ENCODE results near the gene NUDT21. TPM values are rescaled to one million over a fixed set of nuclear protein-coding genes. Genes with fewer than 3 reads are reported as not detected.

NUDT21 gene
- total and polyA plus RNA-seq, 8 donors = 80.8 to 136 (median 120) TPM

DNA sequence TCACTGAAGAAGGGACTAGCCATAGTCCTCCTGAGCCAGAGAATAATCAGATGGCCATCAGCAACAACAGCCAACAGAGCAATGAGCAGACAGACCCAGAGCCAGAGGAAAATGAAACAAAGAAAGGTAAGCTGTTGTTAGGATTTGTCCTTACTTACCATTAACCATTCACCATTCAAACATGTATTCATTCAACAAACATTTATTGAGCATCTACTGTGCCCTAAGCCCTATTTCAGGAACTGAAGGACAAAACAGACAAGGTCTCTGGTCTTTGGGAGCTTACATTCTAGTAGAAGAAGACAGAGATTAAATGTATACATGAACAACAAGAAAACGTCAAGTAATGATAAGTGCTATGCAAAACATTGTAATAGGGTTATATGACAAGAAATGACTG is 19.5 kb upstream of the NUDT21 start:
- peaks cover 0 to 100% of the 10 kb centered on the region in 2 donors for H3K36me3 ChIP-seq
- H3K9me3 ChIP-seq = no peaks in the 10 kb centered on the region
- H3K27ac ChIP-seq = no peak overlapping the region
- no peaks in the 10 kb centered on the region for H3K4me1 ChIP-seq
- ATAC-seq (no peak), DNase-seq (no peak)
- no peak overlapping the region for H3K4me3 ChIP-seq
- TF ChIP-seq, protein P1, sequence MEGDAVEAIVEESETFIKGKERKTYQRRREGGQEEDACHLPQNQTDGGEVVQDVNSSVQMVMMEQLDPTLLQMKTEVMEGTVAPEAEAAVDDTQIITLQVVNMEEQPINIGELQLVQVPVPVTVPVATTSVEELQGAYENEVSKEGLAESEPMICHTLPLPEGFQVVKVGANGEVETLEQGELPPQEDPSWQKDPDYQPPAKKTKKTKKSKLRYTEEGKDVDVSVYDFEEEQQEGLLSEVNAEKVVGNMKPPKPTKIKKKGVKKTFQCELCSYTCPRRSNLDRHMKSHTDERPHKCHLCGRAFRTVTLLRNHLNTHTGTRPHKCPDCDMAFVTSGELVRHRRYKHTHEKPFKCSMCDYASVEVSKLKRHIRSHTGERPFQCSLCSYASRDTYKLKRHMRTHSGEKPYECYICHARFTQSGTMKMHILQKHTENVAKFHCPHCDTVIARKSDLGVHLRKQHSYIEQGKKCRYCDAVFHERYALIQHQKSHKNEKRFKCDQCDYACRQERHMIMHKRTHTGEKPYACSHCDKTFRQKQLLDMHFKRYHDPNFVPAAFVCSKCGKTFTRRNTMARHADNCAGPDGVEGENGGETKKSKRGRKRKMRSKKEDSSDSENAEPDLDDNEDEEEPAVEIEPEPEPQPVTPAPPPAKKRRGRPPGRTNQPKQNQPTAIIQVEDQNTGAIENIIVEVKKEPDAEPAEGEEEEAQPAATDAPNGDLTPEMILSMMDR (IDR thresholded peaks at IDR 0.05) = no peak
- H3K27me3 ChIP-seq = no peaks in the 10 kb centered on the region
- intact Hi-C loops (cut with DNase I) = no loop called here

DNA sequence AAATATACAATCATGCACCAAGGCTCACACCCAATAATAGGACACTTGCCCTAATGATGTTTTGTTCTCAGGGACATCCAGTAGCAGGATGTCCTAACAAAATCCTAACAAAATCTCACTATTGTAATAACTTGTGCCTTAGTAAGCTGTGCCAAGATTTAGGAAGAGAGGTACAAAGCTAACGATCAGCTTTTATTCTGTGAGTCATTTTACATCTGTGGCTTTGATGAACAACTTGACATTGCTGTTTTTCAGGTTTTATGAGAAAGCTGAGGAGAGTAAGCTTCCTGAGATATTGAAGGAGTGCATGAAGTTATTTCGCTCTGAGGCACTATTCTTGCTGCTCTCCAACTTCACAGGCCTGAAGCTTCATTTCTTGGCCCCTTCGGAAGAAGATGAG is 19.1 kb upstream of the NUDT21 start:
- Histone ChIP-seq H3K9me3 (no peaks in the 10 kb centered on the region), H3K4me1 (no peaks in the 10 kb centered on the region), H3K27ac (no peak overlapping the region), H3K27me3 (no peaks in the 10 kb centered on the region), H3K4me3 (no peak overlapping the region), H3K36me3 (peaks cover 0 to 100% of the 10 kb centered on the region in 2 donors)
- ATAC-seq (no peak), DNase-seq (no peak)
- TF ChIP-seq, protein P1 (IDR thresholded peaks at IDR 0.05) = no peak
- intact Hi-C loops (cut with DNase I) = no loop called here

DNA sequence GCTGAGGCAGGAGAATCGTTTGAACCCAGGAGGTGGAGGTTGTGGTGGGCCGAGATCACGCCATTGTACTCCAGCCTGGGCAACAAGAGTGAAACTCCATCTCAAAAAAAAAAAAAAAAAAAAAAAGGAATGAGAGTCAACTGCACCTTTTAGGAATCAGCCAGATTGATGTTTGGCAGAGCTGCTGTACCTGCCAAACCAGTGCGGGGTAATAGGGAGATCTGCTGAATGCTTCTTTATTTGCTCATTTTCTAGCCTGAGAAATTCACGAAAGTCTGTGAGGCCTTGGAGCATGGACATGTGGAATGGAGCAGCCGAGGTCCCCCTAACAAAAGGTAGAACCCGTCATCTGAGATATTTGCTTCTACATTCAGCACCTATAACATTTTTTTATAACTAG is 18.6 kb upstream of the NUDT21 start:
- no peak overlapping the region for H3K27ac ChIP-seq
- no peaks in the 10 kb centered on the region for H3K9me3 ChIP-seq
- peaks cover 0 to 100% of the 10 kb centered on the region in 2 donors for H3K36me3 ChIP-seq
- H3K4me1 ChIP-seq = no peaks in the 10 kb centered on the region
- no peak overlapping the region for H3K4me3 ChIP-seq
- ATAC-seq (no peak), DNase-seq (no peak)
- no peaks in the 10 kb centered on the region for H3K27me3 ChIP-seq
- TF ChIP-seq, protein P1 (IDR thresholded peaks at IDR 0.05) = no peak
- intact Hi-C loops (cut with DNase I) = no loop called here

DNA sequence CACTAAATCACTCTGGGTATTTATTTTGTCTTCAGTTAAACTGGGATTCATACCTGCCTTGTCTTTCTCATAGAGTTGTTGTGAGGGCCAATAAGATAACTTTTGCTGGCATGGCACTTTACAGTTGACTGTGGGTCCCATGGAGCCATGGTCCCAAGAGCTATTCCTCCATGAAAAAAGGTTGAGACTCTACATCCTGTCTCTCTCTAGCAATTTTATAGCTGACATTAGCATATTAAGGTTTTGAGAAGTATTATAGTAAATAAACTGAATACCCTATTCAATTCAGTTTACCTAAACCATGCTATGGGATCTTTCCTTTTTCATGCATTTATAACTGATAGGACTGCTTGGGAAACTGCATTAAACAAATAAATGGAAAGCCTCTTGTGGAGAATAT is 17.7 kb upstream of the NUDT21 start:
- DNase-seq (no peak), ATAC-seq (no peak)
- Histone ChIP-seq H3K4me1 (no peaks in the 10 kb centered on the region), H3K27ac (no peak overlapping the region), H3K36me3 (peaks cover 0 to 100% of the 10 kb centered on the region in 2 donors), H3K9me3 (no peaks in the 10 kb centered on the region), H3K27me3 (no peaks in the 10 kb centered on the region), H3K4me3 (no peak overlapping the region)
- intact Hi-C loops (cut with DNase I) = no loop called here
- TF ChIP-seq, protein P1 (IDR thresholded peaks at IDR 0.05) = no peak

DNA sequence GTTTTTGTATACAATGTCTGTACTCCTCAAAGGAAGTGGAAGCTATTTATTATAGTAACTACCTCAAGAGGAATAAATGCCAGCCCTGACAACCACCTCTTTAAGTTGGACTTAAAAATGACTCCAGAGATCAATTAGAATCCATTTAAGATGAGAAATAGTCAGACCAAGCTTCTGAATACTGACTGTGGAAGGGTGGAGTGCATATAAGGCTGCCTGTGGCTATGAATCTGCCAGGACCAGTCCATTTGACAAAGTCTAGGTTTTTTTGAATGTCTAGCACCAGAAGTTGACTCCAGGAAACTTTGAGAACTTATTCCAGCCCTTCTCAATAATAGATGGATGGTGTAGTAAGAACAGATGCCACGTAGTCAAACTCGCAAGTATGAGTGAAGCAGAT is 15.2 kb upstream of the NUDT21 start:
- ATAC-seq = no peak
- H3K27me3 ChIP-seq = no peaks in the 10 kb centered on the region
- H3K27ac ChIP-seq = no peak overlapping the region
- intact Hi-C loops (cut with DNase I) = no loop called here
- TF ChIP-seq, protein P1 (IDR thresholded peaks at IDR 0.05) = no peak
- peaks cover 0 to 97% of the 10 kb centered on the region in 2 donors for H3K36me3 ChIP-seq
- H3K4me3 ChIP-seq = no peak overlapping the region
- no peaks in the 10 kb centered on the region for H3K4me1 ChIP-seq
- no peak for DNase-seq
- H3K9me3 ChIP-seq = no peaks in the 10 kb centered on the region

Measured in left lung (tissue), 10 donors.